ENCODE results near the gene NR2F1-AS1.

GRCh38 chr5:93402451-93402850 is 178.6 kb downstream of the NR2F1-AS1 start:
- TF ChIP-seq, protein P1, sequence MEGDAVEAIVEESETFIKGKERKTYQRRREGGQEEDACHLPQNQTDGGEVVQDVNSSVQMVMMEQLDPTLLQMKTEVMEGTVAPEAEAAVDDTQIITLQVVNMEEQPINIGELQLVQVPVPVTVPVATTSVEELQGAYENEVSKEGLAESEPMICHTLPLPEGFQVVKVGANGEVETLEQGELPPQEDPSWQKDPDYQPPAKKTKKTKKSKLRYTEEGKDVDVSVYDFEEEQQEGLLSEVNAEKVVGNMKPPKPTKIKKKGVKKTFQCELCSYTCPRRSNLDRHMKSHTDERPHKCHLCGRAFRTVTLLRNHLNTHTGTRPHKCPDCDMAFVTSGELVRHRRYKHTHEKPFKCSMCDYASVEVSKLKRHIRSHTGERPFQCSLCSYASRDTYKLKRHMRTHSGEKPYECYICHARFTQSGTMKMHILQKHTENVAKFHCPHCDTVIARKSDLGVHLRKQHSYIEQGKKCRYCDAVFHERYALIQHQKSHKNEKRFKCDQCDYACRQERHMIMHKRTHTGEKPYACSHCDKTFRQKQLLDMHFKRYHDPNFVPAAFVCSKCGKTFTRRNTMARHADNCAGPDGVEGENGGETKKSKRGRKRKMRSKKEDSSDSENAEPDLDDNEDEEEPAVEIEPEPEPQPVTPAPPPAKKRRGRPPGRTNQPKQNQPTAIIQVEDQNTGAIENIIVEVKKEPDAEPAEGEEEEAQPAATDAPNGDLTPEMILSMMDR (conservative IDR thresholded peaks at IDR 0.05; ENCODE audit: low read length) = no peak
- TF ChIP-seq EZH2phosphoT487 (IDR thresholded peaks at IDR 0.05; ENCODE audit: borderline replicate concordance, low read depth, low read length) = no peak

All from OCI-LY7 (cell line).